ENCODE measurements around the gene PRG3.

PRG3 gene

DNA sequence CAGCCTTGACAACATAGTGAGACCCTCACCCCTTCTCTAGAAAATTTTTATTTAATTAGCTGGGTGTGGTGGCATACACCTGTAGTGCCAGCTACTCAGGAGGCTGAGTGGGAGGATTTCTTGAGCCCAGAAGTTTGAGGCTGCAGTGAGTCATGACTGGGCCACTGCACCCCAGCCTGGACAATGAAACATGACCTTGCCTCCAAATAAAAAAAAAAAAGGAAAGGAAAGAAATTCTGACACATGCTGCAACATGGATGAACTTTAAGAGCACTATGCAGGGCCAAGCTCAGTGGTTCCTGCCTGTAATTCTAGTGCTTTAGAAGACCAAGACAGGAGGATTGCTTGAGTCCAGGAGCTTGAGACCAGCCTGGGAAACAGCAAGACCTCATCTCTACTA is 37.2 kb upstream of the PRG3 start:
- no peak overlapping the region for H3K27ac ChIP-seq
- no peak for TF ChIP-seq CTCF (conservative IDR thresholded peaks at IDR 0.05)

GRCh38 chr11:57417056-57417455 is 36.1 kb upstream of the PRG3 start:
- TF ChIP-seq CTCF (conservative IDR thresholded peaks at IDR 0.05) = no peak
- no peak overlapping the region for H3K27ac ChIP-seq

DNA sequence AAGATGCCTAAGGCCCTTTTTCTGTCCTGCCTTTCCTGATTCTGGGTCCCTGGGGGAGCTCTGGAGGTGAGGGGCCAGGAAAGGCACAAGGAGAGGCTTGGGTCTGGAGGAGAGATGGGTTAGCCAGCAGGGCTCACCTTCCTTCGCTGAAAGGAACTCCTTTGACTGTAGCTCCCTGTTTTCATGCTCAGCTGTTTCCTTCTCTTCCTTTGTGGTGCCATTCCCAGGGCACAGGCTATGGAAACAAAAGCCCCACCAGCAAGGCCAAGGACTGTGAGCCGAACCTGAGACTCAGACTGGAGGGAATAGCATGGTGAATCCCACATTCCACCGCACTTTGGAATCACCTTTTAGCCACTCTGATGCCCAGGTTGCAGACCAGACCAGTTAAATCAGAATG is 35.5 kb upstream of the PRG3 start:
- H3K27ac ChIP-seq = no peak overlapping the region
- no peak for TF ChIP-seq CTCF (conservative IDR thresholded peaks at IDR 0.05)

DNA sequence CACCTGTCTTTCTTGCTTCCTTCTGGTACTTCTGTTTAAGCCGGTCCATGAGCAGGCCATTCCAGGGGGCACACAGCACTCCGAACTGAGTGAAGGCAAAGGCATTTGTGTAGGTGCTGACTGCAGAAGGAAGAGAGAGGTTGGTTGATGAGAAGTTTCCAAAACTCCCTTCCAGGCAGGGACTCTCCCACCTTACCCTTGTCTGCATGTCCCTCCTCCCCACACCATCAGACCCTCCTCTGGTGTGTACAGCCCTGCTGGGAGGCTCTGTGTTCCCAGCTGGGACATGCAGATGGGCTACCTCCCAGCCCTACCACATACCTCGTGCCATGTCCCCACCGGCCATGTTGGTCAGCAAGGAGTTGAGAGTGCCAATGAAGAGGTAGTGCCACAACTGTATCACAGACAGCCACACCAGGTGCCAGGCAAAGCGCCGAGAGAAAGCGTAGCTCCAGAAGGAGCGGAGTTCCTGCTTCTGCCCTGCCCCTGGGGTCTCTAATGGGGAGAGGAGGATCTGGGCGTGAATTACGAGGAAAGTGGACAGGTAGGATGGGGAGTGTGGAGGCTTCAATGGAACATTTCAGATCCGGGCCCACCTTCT is 33.8 kb upstream of the PRG3 start:
- no peak for TF ChIP-seq CTCF (conservative IDR thresholded peaks at IDR 0.05)
- no peak overlapping the region for H3K27ac ChIP-seq

- no peak overlapping the region for H3K27ac ChIP-seq
- no peak for TF ChIP-seq CTCF (conservative IDR thresholded peaks at IDR 0.05)
Observed at GRCh38 chr11:57413681-57414080, 32.7 kb upstream of the PRG3 start.

GRCh38 chr11:57410287-57410686 is 29.3 kb upstream of the PRG3 start:
- TF ChIP-seq CTCF (conservative IDR thresholded peaks at IDR 0.05) = no peak
- H3K27ac ChIP-seq = no peak overlapping the region

GRCh38 chr11:57409321-57410100 is 28.6 kb upstream of the PRG3 start:
- H3K27ac ChIP-seq = no peak overlapping the region
- TF ChIP-seq CTCF (conservative IDR thresholded peaks at IDR 0.05) = no peak

Data from VCaP (cell line).